Measurements from ENCODE around the gene FCHSD1.

DNA sequence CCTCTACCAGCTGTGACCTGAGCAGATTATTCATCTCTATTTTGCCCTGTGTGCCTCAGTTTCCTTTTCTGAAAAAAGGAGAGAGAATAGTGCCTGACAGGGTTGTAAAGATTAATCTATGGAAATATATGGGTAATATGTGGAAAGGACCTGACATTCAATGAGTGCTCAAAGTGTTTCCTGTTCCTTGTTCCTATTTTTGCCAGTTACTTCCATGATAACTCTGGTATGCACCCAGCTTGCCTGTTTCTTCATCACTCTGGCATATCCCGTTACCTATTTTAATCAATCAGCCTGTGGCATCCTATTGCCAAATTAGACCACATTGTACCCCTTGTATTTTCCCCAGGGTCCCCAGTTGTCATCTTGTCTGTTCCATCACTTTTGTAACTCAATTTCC is 34.4 kb upstream of the FCHSD1 start:
- TF ChIP-seq, protein P1, sequence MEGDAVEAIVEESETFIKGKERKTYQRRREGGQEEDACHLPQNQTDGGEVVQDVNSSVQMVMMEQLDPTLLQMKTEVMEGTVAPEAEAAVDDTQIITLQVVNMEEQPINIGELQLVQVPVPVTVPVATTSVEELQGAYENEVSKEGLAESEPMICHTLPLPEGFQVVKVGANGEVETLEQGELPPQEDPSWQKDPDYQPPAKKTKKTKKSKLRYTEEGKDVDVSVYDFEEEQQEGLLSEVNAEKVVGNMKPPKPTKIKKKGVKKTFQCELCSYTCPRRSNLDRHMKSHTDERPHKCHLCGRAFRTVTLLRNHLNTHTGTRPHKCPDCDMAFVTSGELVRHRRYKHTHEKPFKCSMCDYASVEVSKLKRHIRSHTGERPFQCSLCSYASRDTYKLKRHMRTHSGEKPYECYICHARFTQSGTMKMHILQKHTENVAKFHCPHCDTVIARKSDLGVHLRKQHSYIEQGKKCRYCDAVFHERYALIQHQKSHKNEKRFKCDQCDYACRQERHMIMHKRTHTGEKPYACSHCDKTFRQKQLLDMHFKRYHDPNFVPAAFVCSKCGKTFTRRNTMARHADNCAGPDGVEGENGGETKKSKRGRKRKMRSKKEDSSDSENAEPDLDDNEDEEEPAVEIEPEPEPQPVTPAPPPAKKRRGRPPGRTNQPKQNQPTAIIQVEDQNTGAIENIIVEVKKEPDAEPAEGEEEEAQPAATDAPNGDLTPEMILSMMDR (conservative IDR thresholded peaks at IDR 0.05; ENCODE audit: low read depth, low read length) = no peak
- TF ChIP-seq EZH2 (IDR thresholded peaks at IDR 0.05; ENCODE audit: low read length, unreplicated experiment) = no peak
- TF ChIP-seq EZH2phosphoT487 (IDR thresholded peaks at IDR 0.05; ENCODE audit: borderline replicate concordance, low read length) = no peak

All from PC-3 (cell line).